Measurements from ENCODE around the gene INTS1. TPM values are rescaled to one million over a fixed set of nuclear protein-coding genes. Genes with fewer than 3 reads are reported as not detected.

INTS1 gene
- polyA plus RNA-seq, 3 donors: 5.5 to 64.3 (median 7.3) TPM

GRCh38 chr7:1486571-1486970 is 17.6 kb downstream of the INTS1 start:
- over 99% methylated on average over 19 of the region's 23 CpGs for WGBS (ENCODE audit: insufficient coverage)
- peaks cover 88 to 96% of the 10 kb centered on the region in 2 donors for H3K36me3 ChIP-seq (replicated peaks in 1 of 2; ENCODE audit: control insufficient read depth in 1 of 2, insufficient read depth in 2 of 2, low read length in 2 of 2)

DNA sequence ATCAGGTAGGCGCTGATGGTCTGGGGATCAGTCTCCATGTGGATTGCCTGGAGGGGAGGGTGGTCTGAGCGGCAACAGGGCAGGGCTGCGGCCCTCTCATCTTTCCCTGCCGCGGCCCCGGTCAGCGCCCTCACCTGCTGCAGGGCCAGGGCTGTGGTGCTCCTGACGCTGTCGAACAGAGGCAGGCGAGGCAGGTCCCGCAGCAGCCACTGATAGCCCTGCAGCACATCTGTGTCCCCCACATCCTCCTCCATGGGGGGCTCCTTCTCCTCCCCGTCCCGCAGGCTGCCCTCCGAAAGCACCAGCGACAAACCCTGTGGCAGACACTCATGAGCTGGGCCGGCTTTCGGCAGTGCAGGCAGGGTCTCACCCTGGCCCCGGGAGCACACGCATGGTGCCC is 19.0 kb downstream of the INTS1 start:
- no peaks in the 10 kb centered on the region for H3K9me3 ChIP-seq (replicated peaks in 1 of 2; ENCODE audit: control insufficient read depth in 1 of 2, insufficient read depth in 1 of 2, low read length in 2 of 2)
- intact Hi-C loops (cut with micrococcal nuclease): no loop called here
- 95% methylated on average over 18 of the region's 19 CpGs for WGBS (ENCODE audit: insufficient coverage)
- TF ChIP-seq, protein P1, sequence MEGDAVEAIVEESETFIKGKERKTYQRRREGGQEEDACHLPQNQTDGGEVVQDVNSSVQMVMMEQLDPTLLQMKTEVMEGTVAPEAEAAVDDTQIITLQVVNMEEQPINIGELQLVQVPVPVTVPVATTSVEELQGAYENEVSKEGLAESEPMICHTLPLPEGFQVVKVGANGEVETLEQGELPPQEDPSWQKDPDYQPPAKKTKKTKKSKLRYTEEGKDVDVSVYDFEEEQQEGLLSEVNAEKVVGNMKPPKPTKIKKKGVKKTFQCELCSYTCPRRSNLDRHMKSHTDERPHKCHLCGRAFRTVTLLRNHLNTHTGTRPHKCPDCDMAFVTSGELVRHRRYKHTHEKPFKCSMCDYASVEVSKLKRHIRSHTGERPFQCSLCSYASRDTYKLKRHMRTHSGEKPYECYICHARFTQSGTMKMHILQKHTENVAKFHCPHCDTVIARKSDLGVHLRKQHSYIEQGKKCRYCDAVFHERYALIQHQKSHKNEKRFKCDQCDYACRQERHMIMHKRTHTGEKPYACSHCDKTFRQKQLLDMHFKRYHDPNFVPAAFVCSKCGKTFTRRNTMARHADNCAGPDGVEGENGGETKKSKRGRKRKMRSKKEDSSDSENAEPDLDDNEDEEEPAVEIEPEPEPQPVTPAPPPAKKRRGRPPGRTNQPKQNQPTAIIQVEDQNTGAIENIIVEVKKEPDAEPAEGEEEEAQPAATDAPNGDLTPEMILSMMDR (IDR thresholded peaks at IDR 0.05): no peak
- Mint-ChIP-seq H3K27ac (no peak overlapping the region), H3K4me1 (no peaks in the 10 kb centered on the region), H3K9me3 (peaks cover 0 to 1% (median 0%) of the 10 kb centered on the region in 7 donors), H3K4me3 (no peak overlapping the region), H3K36me3 (peaks cover 67 to 89% of the 10 kb centered on the region in 2 donors), H3K27me3 (ENCODE audit: low read depth in 3 of 3) (no peaks in the 10 kb centered on the region)
- H3K4me1 ChIP-seq (ENCODE audit: control insufficient read depth in 1 of 2, insufficient read depth in 2 of 2, low read length in 2 of 2): no peaks in the 10 kb centered on the region
- no peak overlapping the region for H3K9ac ChIP-seq (ENCODE audit: insufficient read depth, low read length, poor library complexity, severe bottlenecking)
- no peaks in the 10 kb centered on the region for H3K27me3 ChIP-seq (ENCODE audit: control insufficient read depth in 2 of 2, insufficient read depth in 2 of 2, low read length in 2 of 2)
- no peaks in the 10 kb centered on the region for H3K79me2 ChIP-seq (ENCODE audit: insufficient read depth, low read length)
- H2AFZ ChIP-seq (ENCODE audit: insufficient read depth, low read depth, low read length, poor library complexity, severe bottlenecking): no peak overlapping the region
- no peak overlapping the region for H3K27ac ChIP-seq (ENCODE audit: low read depth in 1 of 2, low read length in 2 of 2)
- no peak overlapping the region for H3K4me3 ChIP-seq (replicated peaks in 1 of 3; ENCODE audit: low read depth in 2 of 3, low read length in 3 of 3)
- H4K20me1 ChIP-seq (ENCODE audit: insufficient read depth, low read length): peaks cover 9% of the 10 kb centered on the region
- no peak for DNase-seq
- H3K36me3 ChIP-seq (replicated peaks in 1 of 2; ENCODE audit: control insufficient read depth in 1 of 2, insufficient read depth in 2 of 2, low read length in 2 of 2): peaks cover 93 to 96% of the 10 kb centered on the region in 2 donors
- H3K4me2 ChIP-seq (replicated peaks; ENCODE audit: extremely low read depth, low read length, poor library complexity, severe bottlenecking): no peak overlapping the region

More at GRCh38 chr7:1486571-1486970, 17.6 kb downstream of the INTS1 start:
- H3K4me3 ChIP-seq (replicated peaks in 1 of 3; ENCODE audit: low read depth in 2 of 3, low read length in 3 of 3): no peak overlapping the region
- no peak overlapping the region for H3K27ac ChIP-seq (ENCODE audit: low read depth in 1 of 2, low read length in 2 of 2)
- H4K20me1 ChIP-seq (ENCODE audit: insufficient read depth, low read length): peaks cover 14% of the 10 kb centered on the region
- no peak overlapping the region for H3K4me3 Mint-ChIP-seq
- no peak overlapping the region for H3K4me2 ChIP-seq (replicated peaks; ENCODE audit: extremely low read depth, low read length, poor library complexity, severe bottlenecking)
- H3K9me3 Mint-ChIP-seq: peaks cover 0 to 1% (median 0%) of the 10 kb centered on the region in 7 donors
- no peaks in the 10 kb centered on the region for H3K27me3 Mint-ChIP-seq (ENCODE audit: low read depth in 3 of 3)
- peaks cover 77 to 92% of the 10 kb centered on the region in 2 donors for H3K36me3 Mint-ChIP-seq
- no peaks in the 10 kb centered on the region for H3K4me1 Mint-ChIP-seq
- H3K27me3 ChIP-seq (ENCODE audit: control insufficient read depth in 2 of 2, insufficient read depth in 2 of 2, low read length in 2 of 2): no peaks in the 10 kb centered on the region
- TF ChIP-seq, protein P1 (IDR thresholded peaks at IDR 0.05): no peak
- H3K27ac Mint-ChIP-seq: peak overlapping the region in 2 of 7 donors; percentile 50 to 63
- no peaks in the 10 kb centered on the region for H3K9me3 ChIP-seq (replicated peaks in 1 of 2; ENCODE audit: control insufficient read depth in 1 of 2, insufficient read depth in 1 of 2, low read length in 2 of 2)
- no peak overlapping the region for H2AFZ ChIP-seq (ENCODE audit: insufficient read depth, low read depth, low read length, poor library complexity, severe bottlenecking)
- DNase-seq: no peak
- no peaks in the 10 kb centered on the region for H3K79me2 ChIP-seq (ENCODE audit: insufficient read depth, low read length)
- intact Hi-C loops (cut with micrococcal nuclease): no loop called here
- H3K9ac ChIP-seq (ENCODE audit: insufficient read depth, low read length, poor library complexity, severe bottlenecking): no peak overlapping the region
- H3K4me1 ChIP-seq (ENCODE audit: control insufficient read depth in 1 of 2, insufficient read depth in 2 of 2, low read length in 2 of 2): no peaks in the 10 kb centered on the region
